ENCODE data around the gene DHRSX.

DNA sequence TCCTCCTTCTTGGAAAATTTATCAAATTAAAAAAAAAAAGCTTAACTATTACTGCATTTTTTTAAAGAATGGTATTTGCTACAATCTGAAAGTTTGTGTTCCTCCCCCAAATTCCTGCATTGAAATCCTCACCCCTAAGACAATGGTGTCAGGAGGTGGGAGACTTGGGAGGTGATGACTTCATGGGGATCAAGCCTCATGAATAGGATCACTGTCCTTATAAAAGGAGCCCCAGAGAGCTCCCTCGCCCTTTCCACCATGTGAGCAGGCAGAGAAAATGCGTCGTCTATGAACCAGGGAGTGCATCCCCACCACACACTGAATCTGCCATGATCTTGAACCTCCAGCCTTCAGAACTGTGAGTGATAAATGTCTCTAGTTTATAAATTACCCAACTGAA is 38.0 kb downstream of the DHRSX start:
- no peak for TF ChIP-seq EZH2 (IDR thresholded peaks at IDR 0.05; ENCODE audit: insufficient read depth, low read length)
- TF ChIP-seq, protein P1, sequence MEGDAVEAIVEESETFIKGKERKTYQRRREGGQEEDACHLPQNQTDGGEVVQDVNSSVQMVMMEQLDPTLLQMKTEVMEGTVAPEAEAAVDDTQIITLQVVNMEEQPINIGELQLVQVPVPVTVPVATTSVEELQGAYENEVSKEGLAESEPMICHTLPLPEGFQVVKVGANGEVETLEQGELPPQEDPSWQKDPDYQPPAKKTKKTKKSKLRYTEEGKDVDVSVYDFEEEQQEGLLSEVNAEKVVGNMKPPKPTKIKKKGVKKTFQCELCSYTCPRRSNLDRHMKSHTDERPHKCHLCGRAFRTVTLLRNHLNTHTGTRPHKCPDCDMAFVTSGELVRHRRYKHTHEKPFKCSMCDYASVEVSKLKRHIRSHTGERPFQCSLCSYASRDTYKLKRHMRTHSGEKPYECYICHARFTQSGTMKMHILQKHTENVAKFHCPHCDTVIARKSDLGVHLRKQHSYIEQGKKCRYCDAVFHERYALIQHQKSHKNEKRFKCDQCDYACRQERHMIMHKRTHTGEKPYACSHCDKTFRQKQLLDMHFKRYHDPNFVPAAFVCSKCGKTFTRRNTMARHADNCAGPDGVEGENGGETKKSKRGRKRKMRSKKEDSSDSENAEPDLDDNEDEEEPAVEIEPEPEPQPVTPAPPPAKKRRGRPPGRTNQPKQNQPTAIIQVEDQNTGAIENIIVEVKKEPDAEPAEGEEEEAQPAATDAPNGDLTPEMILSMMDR (IDR thresholded peaks at IDR 0.05; ENCODE audit: insufficient read depth, low read depth, low read length), result no peak
